Naive B cell (primary cell): ENCODE results near the gene FECH. TPM values are rescaled to one million over a fixed set of nuclear protein-coding genes. Genes with fewer than 3 reads are reported as not detected.

Experiments used
- ATAC-seq, 2 donors: fragments of 150-1000 bp; cut with Tn5 transposase; 2 replicates each; pipeline ENCODE4 v1.10.0; 2021; ENCODE audit warnings: low read depth in 2 of 2, mild to moderate bottlenecking in 2 of 2, moderate library complexity in 2 of 2
- DNase-seq: peaks from one replicate; pipeline ENCODE4 v3.0.0; 2022
- H3K27ac Mint-ChIP-seq, 6 donors: one replicate each; pipeline ENCODE4 v1.8.0; 2020 to 2022; ENCODE audit warnings: mild to moderate bottlenecking in 6 of 6, mixed read lengths in 6 of 6, moderate library complexity in 5 of 6, inconsistent platforms in 2 of 6
- H3K27me3 Mint-ChIP-seq, 3 donors: one replicate each; pipeline ENCODE4 v1.8.0; 2021 to 2022; ENCODE audit warnings: mixed read lengths in 3 of 3, mild to moderate bottlenecking in 1 of 3
- H3K36me3 Mint-ChIP-seq, 2 donors: one replicate each; pipeline ENCODE4 v1.8.0; 2020 to 2022; ENCODE audit warnings: mixed read lengths in 2 of 2, inconsistent platforms in 1 of 2, mild to moderate bottlenecking in 1 of 2
- H3K4me1 Mint-ChIP-seq, 3 donors: one replicate each; pipeline ENCODE4 v1.8.0; 2020 to 2022; ENCODE audit warnings: mixed read lengths in 3 of 3, inconsistent platforms in 1 of 3, mild to moderate bottlenecking in 1 of 3, moderate library complexity in 1 of 3
- H3K4me3 Mint-ChIP-seq, 8 donors: one replicate each; pipeline ENCODE4 v1.8.0; 2020 to 2022; ENCODE audit warnings: mild to moderate bottlenecking in 8 of 8, mixed read lengths in 8 of 8, moderate library complexity in 8 of 8, inconsistent platforms in 2 of 8
- H3K9me3 Mint-ChIP-seq, 7 donors: one replicate each; pipeline ENCODE4 v1.8.0; 2020 to 2022; ENCODE audit warnings: mixed read lengths in 7 of 7, mild to moderate bottlenecking in 5 of 7, inconsistent platforms in 2 of 7, moderate library complexity in 1 of 7
- polyA plus RNA-seq, 6 donors: library from polyadenylated mRNA; unstranded; fragments of 300-500 nt; fragmentation: Illumina TruSeq; gene quantifications; one replicate each; pipeline ENCODE4 v1.2.3, GENCODE V29; 2021; ENCODE audit warnings: low read depth in 6 of 6

FECH gene
- polyA plus RNA-seq, 6 donors from 2014 or later, result 8.6 to 17.0 (median 9.7) TPM

GRCh38 chr18:57498682-57499256 lies 87.7 kb downstream of the FECH start:
- Mint-ChIP-seq H3K27ac (no peak overlapping the region), H3K4me1 (no peaks in the 10 kb centered on the region), H3K36me3 (no peaks in the 10 kb centered on the region), H3K27me3 (peaks cover 9 to 30% (median 11%) of the 10 kb centered on the region in 3 donors), H3K9me3 (peaks cover 0 to 7% (median 1%) of the 10 kb centered on the region in 7 donors), H3K4me3 (no peak overlapping the region)
- ATAC-seq (no peak), DNase-seq (no peak)

Other genes starting within 250 kb of the FECH start
- not detected for gene ST8SIA3, start 234.1 kb downstream of the FECH start, polyA plus RNA-seq
- not detected for gene ONECUT2, start 151.3 kb downstream of the FECH start, polyA plus RNA-seq
- 10 to 100 TPM; 27.1 to 54.0 (median 34.8) TPM for gene NARS1, start 35.1 kb upstream of the FECH start, polyA plus RNA-seq
- gene ATP8B1, start 216.6 kb upstream of the FECH start, polyA plus RNA-seq, result 1 to 10 TPM in 1 of 6 donors, under 1 TPM in 4, not detected in 1; 0.04 to 1.1 (median 0.37) TPM